ENCODE results near the gene ZNF598. TPM values are rescaled to one million over a fixed set of nuclear protein-coding genes. Genes with fewer than 3 reads are reported as not detected.
A peak's percentile ranks its signal among the peaks of the same experiment; 100 is the strongest.

The ZNF598 gene
- total and polyA plus RNA-seq, 2 of the 13 experiments (the other 11 are each of a cell fraction or from before 2014, with no cell fraction given) = 13.5 to 14.2 TPM

- TF ChIP-seq PHF21A (CRISPR knock-in tag; IDR thresholded peaks at IDR 0.05) = no peak
- peak; percentile 35; the same call in 1 of the 2 replicates for TF ChIP-seq ETV5 (CRISPR knock-in tag; IDR thresholded peaks at IDR 0.05; ENCODE audit: borderline replicate concordance)
- no peak for TF ChIP-seq ZNF234 (CRISPR knock-in tag; conservative IDR thresholded peaks at IDR 0.05)
- 0 out of 2 replicates have a peak, but pooled peaks have one; percentile 62 for TF ChIP-seq TOPORS (CRISPR knock-in tag; IDR thresholded peaks at IDR 0.05)
- TF ChIP-seq ZUFSP (CRISPR knock-in tag; IDR thresholded peaks at IDR 0.05; ENCODE audit: borderline replicate concordance) = no peak
- 0 out of 2 replicates have a peak, but pooled peaks have one; percentile 17 for TF ChIP-seq ZNF605 (CRISPR knock-in tag; IDR thresholded peaks at IDR 0.05)
- peak; percentile 31 for TF ChIP-seq AGO1 (IDR thresholded peaks at IDR 0.05; ENCODE audit: low read depth, low read length, poor library complexity, severe bottlenecking)
Observed at GRCh38 chr16:2033057-2033908, 23.7 kb upstream of the ZNF598 start (continued).

- no peak overlapping the region for H3K4me3 ChIP-seq (replicated peaks in 1 of 3; ENCODE audit: insufficient read depth in 1 of 3, low read depth in 2 of 3, low read length in 3 of 3)
- H3K4me1 ChIP-seq (ENCODE audit: insufficient read depth, low read length) = peaks cover 83% of the 10 kb centered on the region
- H3K27me3 ChIP-seq (ENCODE audit: control insufficient read depth in 1 of 2, insufficient read depth in 2 of 2, low read length in 2 of 2) = no peaks in the 10 kb centered on the region; a peak in 1 of 5 replicates
- H4K20me1 ChIP-seq (ENCODE audit: insufficient read depth, low read length) = 0 out of 2 replicates have a peak, but pooled peaks cover 7% of the 10 kb centered on the region
- BruUV-seq (replicated peaks) = no TSS peak
- in situ Hi-C loops (cut with HindIII; ENCODE audit: extremely low pct_ligation_motif_present, low pct_unique_long_range_greater_than_20kb) (no loop called here), intact Hi-C loops (cut with micrococcal nuclease; ENCODE audit: unreplicated experiment) (no loop called here)
- peaks cover 3% of the 10 kb centered on the region for H3K79me2 ChIP-seq (ENCODE audit: insufficient read depth, low read length)
- H2AFZ ChIP-seq (ENCODE audit: low read length) = no peak overlapping the region
- H3K4me2 ChIP-seq (ENCODE audit: low read depth, low read length) = no peak overlapping the region; the same call in 1 of the 2 replicates
- no peak for ATAC-seq
- H3K27ac ChIP-seq (ENCODE audit: extremely low read length, insufficient read depth, low read length) = peak overlapping the region; percentile 89
- H3K9ac ChIP-seq (ENCODE audit: insufficient read depth, low read depth, low read length) = no peak overlapping the region
- CTCF ChIA-PET (ENCODE audit: low intra/inter-chr PET ratio, low total read pairs) = no interaction called here
- FAIRE-seq = no peak
- H3K36me3 ChIP-seq (replicated peaks in 1 of 2; ENCODE audit: control insufficient read depth in 1 of 2, insufficient read depth in 2 of 2, low read length in 2 of 2) = peaks cover 3 to 6% of the 10 kb centered on the region in 2 experiments; a peak in 3 of 5 replicates
- H3K9me3 ChIP-seq (ENCODE audit: low read length) = no peaks in the 10 kb centered on the region
- no peak for DNase-seq (ENCODE audit: low spot score)
- POLR2A ChIA-PET = interaction anchor here (1.3 to 4.6 kb wide), 4 partner anchors 8 to 123 kb away, joined by 4 to 59 read pairs (median 16); partner anchors contain the start of genes NTHL1, TRAF7 and TSC2
- 100% methylated on average over 7 of the region's 15 CpGs for WGBS (ENCODE audit: low lambda C conversion rate)
- TF ChIP-seq ATF2 (CRISPR knock-in tag; IDR thresholded peaks at IDR 0.05) (no peak), ZNF687 (CRISPR knock-in tag; IDR thresholded peaks at IDR 0.05) (0 out of 2 replicates have a peak, but pooled peaks have one; percentile 11), PHF5A (CRISPR knock-in tag; IDR thresholded peaks at IDR 0.05; ENCODE audit: low read depth, unreplicated experiment) (no peak), CHCHD3 (CRISPR knock-in tag; IDR thresholded peaks at IDR 0.05) (no peak)
Observed at GRCh38 chr16:2032285-2033056, 22.9 kb upstream of the ZNF598 start.

All from HepG2 (cell line).